GM12892 (cell line): ENCODE data around the gene BMP2.

ENCODE experiments used
- POLR2A ChIP-seq: IDR thresholded peaks from 2 replicates; pipeline ENCODE4 v1.6.1; 2011; ENCODE audit warnings: low read depth, low read length, control low read depth
- POLR2AphosphoS5 ChIP-seq: IDR thresholded peaks from 2 replicates; pipeline ENCODE4 v1.6.1; 2011; ENCODE audit warnings: low read depth, low read length, control low read depth

DNA sequence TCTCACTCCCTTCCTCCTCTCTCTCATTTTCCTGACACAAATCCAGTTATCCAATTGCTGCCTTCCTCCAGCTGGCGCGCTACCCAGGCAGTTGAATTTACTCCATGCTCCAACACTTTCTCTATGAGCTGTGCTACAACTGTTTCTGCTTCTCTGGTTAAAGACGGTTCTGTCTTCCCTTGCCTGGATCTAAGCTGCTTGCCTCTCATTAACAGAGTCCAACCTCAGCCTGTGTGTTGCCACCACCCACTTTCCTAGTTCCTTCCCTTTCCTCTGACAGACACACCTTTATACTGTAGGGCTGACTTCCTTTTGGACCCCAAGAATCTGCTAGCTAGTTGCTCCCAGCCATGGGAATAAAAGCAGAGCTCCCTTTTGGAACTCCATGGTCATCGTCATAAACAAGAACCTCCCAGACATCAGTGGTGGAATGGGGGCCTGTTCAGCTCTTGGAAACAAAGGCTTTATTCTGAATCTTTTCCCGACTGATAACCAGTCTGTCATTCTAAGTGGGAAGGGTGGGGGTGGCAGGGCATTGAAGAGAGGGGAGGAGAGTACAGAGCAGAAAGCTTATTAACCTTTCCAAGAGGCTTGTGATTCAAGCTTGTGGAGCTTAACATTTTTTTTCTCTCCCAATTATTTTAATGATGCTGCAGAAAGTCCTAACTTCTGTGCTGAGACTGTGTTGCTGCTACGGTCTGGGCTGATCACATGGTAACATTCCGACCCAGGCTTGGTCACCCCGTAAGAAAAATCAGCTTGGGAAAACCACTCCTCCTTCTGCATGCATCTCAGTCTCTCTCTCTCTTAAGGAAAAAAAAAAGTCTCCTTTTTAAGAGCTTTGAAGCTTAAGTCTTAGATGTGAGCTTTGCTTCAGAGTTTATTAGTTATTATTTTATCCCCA lies 31.3 kb upstream of the BMP2 start:
- no peak for TF ChIP-seq POLR2AphosphoS5
- no peak for TF ChIP-seq POLR2A
